ENCODE results near the gene BRD4.

BRD4 gene

GRCh38 chr19:15248648-15249527 lies 83.5 kb downstream of the BRD4 start:
- H2AFZ ChIP-seq (ENCODE audit: low read length), result no peak overlapping the region
- no peaks in the 10 kb centered on the region for H3K9me3 ChIP-seq (replicated peaks in 1 of 2; ENCODE audit: control insufficient read depth in 2 of 2, insufficient read depth in 1 of 2, low read depth in 1 of 2, low read length in 2 of 2)
- no peak overlapping the region for H4K8ac ChIP-seq (ENCODE audit: low read depth, low read length)
- H3K23ac ChIP-seq (ENCODE audit: low read depth, low read length, poor library complexity), result no peak overlapping the region
- no peaks in the 10 kb centered on the region for H3K27me3 ChIP-seq (ENCODE audit: control insufficient read depth in 3 of 3, insufficient read depth in 3 of 3, low read depth in 1 of 3, low read length in 3 of 3)
- DNase-seq (ENCODE audit: low spot score), result no peak
- H3K79me1 ChIP-seq (ENCODE audit: low read depth, low read length), result peaks cover 17% of the 10 kb centered on the region
- H3K4ac ChIP-seq (ENCODE audit: low read length), result no peak overlapping the region
- H4K91ac ChIP-seq (ENCODE audit: low read depth, low read length, poor library complexity), result no peak overlapping the region
- H2BK5ac ChIP-seq (ENCODE audit: low read length), result peak overlapping the region; percentile 27
- H3K18ac ChIP-seq (ENCODE audit: low read length), result no peak overlapping the region
- H3K9ac ChIP-seq (ENCODE audit: low read depth, low read length, poor library complexity), result no peak overlapping the region
- H3K27ac ChIP-seq (replicated peaks; ENCODE audit: low read length), result no peak overlapping the region
- H3K4me1 ChIP-seq (ENCODE audit: control insufficient read depth in 2 of 2, insufficient read depth in 1 of 2, low read depth in 1 of 2, low read length in 2 of 2), result peaks cover 0 to 26% of the 10 kb centered on the region in 2 donors
- no peak overlapping the region for H2BK15ac ChIP-seq (ENCODE audit: low read length)
- peaks cover 62 to 96% of the 10 kb centered on the region in 2 donors for H3K36me3 ChIP-seq (replicated peaks in 1 of 2; ENCODE audit: control insufficient read depth in 2 of 2, insufficient read depth in 2 of 2, low read length in 2 of 2)
- H3K14ac ChIP-seq (ENCODE audit: low read length), result no peak overlapping the region
- no peak overlapping the region for H2BK120ac ChIP-seq (ENCODE audit: low read depth, low read length)
- H3K4me3 ChIP-seq (ENCODE audit: low read length in 2 of 2), result no peak overlapping the region
- no peak overlapping the region for H3K4me2 ChIP-seq (ENCODE audit: insufficient read depth, low read length, poor library complexity, severe bottlenecking)
- no peak overlapping the region for H2AK5ac ChIP-seq (ENCODE audit: low read depth, low read length)
- H2BK12ac ChIP-seq (ENCODE audit: low read length), result no peak overlapping the region
- WGBS, 2 donors (ENCODE audit: extremely low coverage in 2 of 2, insufficient read length in 2 of 2, insufficient replicate concordance in 1 of 2), result no CpG with 5 or more reads among the region's 19 CpGs

GRCh38 chr19:15248106-15248505 lies 84.2 kb downstream of the BRD4 start:
- no peak overlapping the region for H3K27ac ChIP-seq (replicated peaks; ENCODE audit: low read length)
- H2BK12ac ChIP-seq (ENCODE audit: low read length), result no peak overlapping the region
- no peak overlapping the region for H3K4me3 ChIP-seq (ENCODE audit: low read length in 2 of 2)
- no peak overlapping the region for H3K23ac ChIP-seq (ENCODE audit: low read depth, low read length, poor library complexity)
- H3K4me2 ChIP-seq (ENCODE audit: insufficient read depth, low read length, poor library complexity, severe bottlenecking), result no peak overlapping the region
- H2BK5ac ChIP-seq (ENCODE audit: low read length), result no peak overlapping the region
- H3K14ac ChIP-seq (ENCODE audit: low read length), result no peak overlapping the region
- H3K9me3 ChIP-seq (replicated peaks in 1 of 2; ENCODE audit: control insufficient read depth in 2 of 2, insufficient read depth in 1 of 2, low read depth in 1 of 2, low read length in 2 of 2), result no peaks in the 10 kb centered on the region
- H3K79me1 ChIP-seq (ENCODE audit: low read depth, low read length), result peaks cover 17% of the 10 kb centered on the region
- no peak overlapping the region for H3K4ac ChIP-seq (ENCODE audit: low read length)
- no peak overlapping the region for H2BK120ac ChIP-seq (ENCODE audit: low read depth, low read length)
- no peaks in the 10 kb centered on the region for H3K27me3 ChIP-seq (ENCODE audit: control insufficient read depth in 3 of 3, insufficient read depth in 3 of 3, low read depth in 1 of 3, low read length in 3 of 3)
- H2AK5ac ChIP-seq (ENCODE audit: low read depth, low read length), result no peak overlapping the region
- H3K18ac ChIP-seq (ENCODE audit: low read length), result no peak overlapping the region
- no peak overlapping the region for H2BK15ac ChIP-seq (ENCODE audit: low read length)
- no peak for DNase-seq (ENCODE audit: low spot score)
- H3K9ac ChIP-seq (ENCODE audit: low read depth, low read length, poor library complexity), result no peak overlapping the region
- H4K91ac ChIP-seq (ENCODE audit: low read depth, low read length, poor library complexity), result no peak overlapping the region
- no CpG with 5 or more reads among the region's 5 CpGs for WGBS, 2 donors (ENCODE audit: extremely low coverage in 2 of 2, insufficient read length in 2 of 2, insufficient replicate concordance in 1 of 2)
- H3K4me1 ChIP-seq (ENCODE audit: control insufficient read depth in 2 of 2, insufficient read depth in 1 of 2, low read depth in 1 of 2, low read length in 2 of 2), result peaks cover 0 to 26% of the 10 kb centered on the region in 2 donors
- H4K8ac ChIP-seq (ENCODE audit: low read depth, low read length), result no peak overlapping the region
- no peak overlapping the region for H2AFZ ChIP-seq (ENCODE audit: low read length)
- peaks cover 60 to 96% of the 10 kb centered on the region in 2 donors for H3K36me3 ChIP-seq (replicated peaks in 1 of 2; ENCODE audit: control insufficient read depth in 2 of 2, insufficient read depth in 2 of 2, low read length in 2 of 2)

DNA sequence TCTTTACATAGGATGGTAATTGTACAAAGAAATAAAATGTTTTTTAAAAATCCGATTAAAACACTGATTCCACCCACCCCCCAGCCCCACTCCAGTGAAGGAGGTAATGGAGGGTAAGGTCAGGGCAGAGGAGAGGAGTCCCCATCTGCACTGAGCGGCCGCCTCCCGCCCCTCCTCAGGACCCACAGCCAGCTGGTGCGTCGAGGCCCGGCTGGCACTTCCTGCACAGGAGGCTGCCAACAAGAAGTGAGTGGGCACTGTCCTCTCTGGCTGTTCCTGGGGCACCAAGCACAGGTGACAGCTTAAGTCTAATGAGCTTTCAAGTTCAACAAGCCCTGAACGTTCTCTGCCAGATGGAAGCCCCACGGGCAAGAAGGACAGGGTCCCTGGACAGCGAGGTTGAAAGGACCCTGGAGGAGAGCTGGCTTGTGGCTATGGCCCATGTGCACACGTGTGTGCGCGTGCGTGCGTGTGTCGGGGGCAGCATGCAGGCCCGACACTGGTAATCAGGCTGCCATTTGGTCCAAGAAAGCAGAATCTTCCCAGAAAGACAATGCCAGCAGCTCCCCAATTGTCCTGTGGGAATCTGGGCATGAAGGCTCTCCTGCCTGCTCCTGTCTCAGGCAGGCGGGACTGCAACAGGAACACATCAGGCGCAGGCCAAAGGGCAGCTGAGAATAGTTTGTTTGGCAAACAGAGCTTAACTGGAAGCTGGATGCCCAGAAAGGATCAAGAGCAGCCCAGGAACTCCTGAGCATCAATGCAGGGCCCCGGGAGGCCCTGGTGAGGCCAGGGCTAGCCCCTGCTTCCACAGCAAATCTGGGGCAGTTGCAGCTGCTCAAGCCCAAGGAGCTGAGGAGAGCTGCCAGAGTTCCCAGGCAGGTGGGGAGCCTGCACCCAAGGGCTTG lies 85.0 kb downstream of the BRD4 start:
- no peak overlapping the region for H2BK12ac ChIP-seq (ENCODE audit: low read length)
- peaks cover 57 to 94% of the 10 kb centered on the region in 2 donors for H3K36me3 ChIP-seq (replicated peaks in 1 of 2; ENCODE audit: control insufficient read depth in 2 of 2, insufficient read depth in 2 of 2, low read length in 2 of 2)
- H2BK5ac ChIP-seq (ENCODE audit: low read length), result no peak overlapping the region
- peaks cover 0 to 22% of the 10 kb centered on the region in 2 donors for H3K4me1 ChIP-seq (ENCODE audit: control insufficient read depth in 2 of 2, insufficient read depth in 1 of 2, low read depth in 1 of 2, low read length in 2 of 2)
- no peak overlapping the region for H3K27ac ChIP-seq (replicated peaks; ENCODE audit: low read length)
- H3K27me3 ChIP-seq (ENCODE audit: control insufficient read depth in 3 of 3, insufficient read depth in 3 of 3, low read depth in 1 of 3, low read length in 3 of 3), result no peaks in the 10 kb centered on the region
- H4K91ac ChIP-seq (ENCODE audit: low read depth, low read length, poor library complexity), result no peak overlapping the region
- H3K14ac ChIP-seq (ENCODE audit: low read length), result no peak overlapping the region
- no CpG with 5 or more reads among the region's 20 CpGs for WGBS, 2 donors (ENCODE audit: extremely low coverage in 2 of 2, insufficient read length in 2 of 2, insufficient replicate concordance in 1 of 2)
- H3K23ac ChIP-seq (ENCODE audit: low read depth, low read length, poor library complexity), result peak overlapping the region; percentile 57
- no peak overlapping the region for H2BK15ac ChIP-seq (ENCODE audit: low read length)
- no peak overlapping the region for H3K4ac ChIP-seq (ENCODE audit: low read length)
- H4K8ac ChIP-seq (ENCODE audit: low read depth, low read length), result no peak overlapping the region
- H3K9me3 ChIP-seq (replicated peaks in 1 of 2; ENCODE audit: control insufficient read depth in 2 of 2, insufficient read depth in 1 of 2, low read depth in 1 of 2, low read length in 2 of 2), result no peaks in the 10 kb centered on the region
- no peak overlapping the region for H3K9ac ChIP-seq (ENCODE audit: low read depth, low read length, poor library complexity)
- H2AK5ac ChIP-seq (ENCODE audit: low read depth, low read length), result no peak overlapping the region
- DNase-seq (ENCODE audit: low spot score), result no peak
- no peak overlapping the region for H2BK120ac ChIP-seq (ENCODE audit: low read depth, low read length)
- no peak overlapping the region for H3K18ac ChIP-seq (ENCODE audit: low read length)
- peaks cover 17% of the 10 kb centered on the region for H3K79me1 ChIP-seq (ENCODE audit: low read depth, low read length)
- H3K4me2 ChIP-seq (ENCODE audit: insufficient read depth, low read length, poor library complexity, severe bottlenecking), result no peak overlapping the region
- H3K4me3 ChIP-seq (ENCODE audit: low read length in 2 of 2), result no peak overlapping the region
- no peak overlapping the region for H2AFZ ChIP-seq (ENCODE audit: low read length)

DNA sequence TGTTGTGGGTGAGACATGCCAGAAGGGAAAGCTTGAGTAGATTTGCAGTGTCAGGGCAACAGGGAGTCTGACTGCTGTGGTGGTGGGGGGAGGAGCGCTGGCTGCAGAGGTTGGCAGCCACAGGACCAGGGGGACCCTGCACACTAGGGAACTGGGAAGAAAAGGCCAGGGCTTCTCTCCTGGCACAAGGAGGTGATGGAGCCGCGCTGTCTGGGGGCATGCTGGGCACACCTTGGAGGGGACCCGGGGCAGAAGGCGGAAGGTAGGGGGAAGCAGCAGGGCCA lies 86.2 kb downstream of the BRD4 start:
- Histone ChIP-seq H2BK15ac (ENCODE audit: low read length) (no peak overlapping the region), H3K79me1 (ENCODE audit: low read depth, low read length) (peaks cover 16% of the 10 kb centered on the region), H3K18ac (ENCODE audit: low read length) (no peak overlapping the region), H3K4ac (ENCODE audit: low read length) (no peak overlapping the region), H2BK120ac (ENCODE audit: low read depth, low read length) (no peak overlapping the region), H2BK5ac (ENCODE audit: low read length) (no peak overlapping the region), H4K8ac (ENCODE audit: low read depth, low read length) (no peak overlapping the region), H3K4me2 (ENCODE audit: insufficient read depth, low read length, poor library complexity, severe bottlenecking) (no peak overlapping the region), H3K27me3 (ENCODE audit: control insufficient read depth in 3 of 3, insufficient read depth in 3 of 3, low read depth in 1 of 3, low read length in 3 of 3) (no peaks in the 10 kb centered on the region), H3K4me3 (ENCODE audit: low read length in 2 of 2) (no peak overlapping the region), H3K9me3 (replicated peaks in 1 of 2; ENCODE audit: control insufficient read depth in 2 of 2, insufficient read depth in 1 of 2, low read depth in 1 of 2, low read length in 2 of 2) (peaks cover 0 to 2% of the 10 kb centered on the region in 2 donors), H3K23ac (ENCODE audit: low read depth, low read length, poor library complexity) (no peak overlapping the region), H4K91ac (ENCODE audit: low read depth, low read length, poor library complexity) (no peak overlapping the region), H2AFZ (ENCODE audit: low read length) (no peak overlapping the region), H2BK12ac (ENCODE audit: low read length) (no peak overlapping the region), H2AK5ac (ENCODE audit: low read depth, low read length) (no peak overlapping the region), H3K27ac (replicated peaks; ENCODE audit: low read length) (no peak overlapping the region), H3K9ac (ENCODE audit: low read depth, low read length, poor library complexity) (no peak overlapping the region), H3K14ac (ENCODE audit: low read length) (no peak overlapping the region), H3K36me3 (replicated peaks in 1 of 2; ENCODE audit: control insufficient read depth in 2 of 2, insufficient read depth in 2 of 2, low read length in 2 of 2) (peaks cover 66 to 96% of the 10 kb centered on the region in 2 donors), H3K4me1 (ENCODE audit: control insufficient read depth in 2 of 2, insufficient read depth in 1 of 2, low read depth in 1 of 2, low read length in 2 of 2) (peaks cover 0 to 14% of the 10 kb centered on the region in 2 donors)
- WGBS, 2 donors (ENCODE audit: extremely low coverage in 2 of 2, insufficient read length in 2 of 2, insufficient replicate concordance in 1 of 2), result no CpG with 5 or more reads among the region's 5 CpGs
- DNase-seq (ENCODE audit: low spot score), result no peak
